VCaP (cell line): ENCODE results near the gene OPA1.

Source experiments
- H3K27ac ChIP-seq: fragments of 450-650 bp; 2 replicates; pipeline ENCODE4 v1.5.1; 2017
- CTCF ChIP-seq: fragments of 450-650 bp; conservative IDR thresholded peaks from 2 replicates; pipeline ENCODE4 v1.5.1; 2017; ENCODE audit warnings: mild to moderate bottlenecking, moderate library complexity

Gene OPA1

GRCh38 chr3:193686665-193687483, 93.9 kb downstream of the OPA1 start:
- no peak for TF ChIP-seq CTCF
- H3K27ac ChIP-seq = no peak overlapping the region

GRCh38 chr3:193688834-193689714, 96.1 kb downstream of the OPA1 start:
- H3K27ac ChIP-seq = no peak overlapping the region
- TF ChIP-seq CTCF = no peak

GRCh38 chr3:193693774-193694173, 100.8 kb downstream of the OPA1 start:
- TF ChIP-seq CTCF = no peak
- H3K27ac ChIP-seq = no peak overlapping the region

GRCh38 chr3:193701953-193702635, 109.1 kb downstream of the OPA1 start:
- TF ChIP-seq CTCF = no peak
- H3K27ac ChIP-seq = no peak overlapping the region

- no peak overlapping the region for H3K27ac ChIP-seq
- TF ChIP-seq CTCF = no peak
Measured at GRCh38 chr3:193702967-193703366, 110.0 kb downstream of the OPA1 start.

GRCh38 chr3:193704431-193704830, 111.4 kb downstream of the OPA1 start:
- TF ChIP-seq CTCF = no peak

GRCh38 chr3:193708270-193708669, 115.3 kb downstream of the OPA1 start:
- no peak overlapping the region for H3K27ac ChIP-seq
- no peak for TF ChIP-seq CTCF

More at GRCh38 chr3:193704431-193704830, 111.4 kb downstream of the OPA1 start:
- H3K27ac ChIP-seq = no peak overlapping the region
